Measurements from ENCODE around the gene CATSPERD. TPM values are rescaled to one million over a fixed set of nuclear protein-coding genes. Genes with fewer than 3 reads are reported as not detected.

The CATSPERD gene
- total and polyA plus RNA-seq, 9 of the 15 experiments (the other 6 are each of a cell fraction or from before 2014, with no cell fraction given) = not detected

DNA sequence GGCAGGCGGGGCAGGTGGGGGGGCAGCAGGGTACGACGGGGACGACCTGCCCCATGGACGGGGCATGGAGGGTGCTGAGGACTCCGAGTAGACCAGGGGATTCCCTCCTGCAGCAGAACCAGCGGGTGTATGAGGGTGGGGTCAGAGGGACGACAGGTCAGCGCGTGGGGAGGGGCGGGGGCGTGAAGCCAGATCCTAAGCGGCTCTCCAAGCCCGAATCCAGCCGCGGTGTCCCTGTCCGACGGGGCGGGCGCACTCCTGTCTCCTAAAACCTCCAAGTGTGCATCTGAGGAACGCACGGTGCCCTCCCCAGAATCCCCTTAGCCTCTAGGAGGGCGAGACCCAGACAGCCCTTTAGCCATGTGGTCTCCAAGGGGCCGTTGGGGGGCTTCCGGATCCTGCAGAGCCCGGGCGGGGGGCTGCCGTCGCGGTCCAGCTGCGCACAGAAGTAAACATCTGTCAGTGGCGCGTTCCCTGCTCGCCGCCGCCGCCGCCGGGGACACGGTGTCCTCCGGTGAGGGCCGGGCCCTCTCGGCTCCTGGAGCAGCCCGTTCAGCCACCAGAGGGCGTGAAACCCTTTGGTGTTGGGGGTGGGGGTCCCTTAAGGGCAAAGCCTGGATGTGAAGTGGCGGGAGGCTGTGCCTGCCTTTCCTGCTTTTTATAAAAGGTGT, 85.2 kb downstream of the CATSPERD start (continued):
- TF ChIP-seq, protein P1, sequence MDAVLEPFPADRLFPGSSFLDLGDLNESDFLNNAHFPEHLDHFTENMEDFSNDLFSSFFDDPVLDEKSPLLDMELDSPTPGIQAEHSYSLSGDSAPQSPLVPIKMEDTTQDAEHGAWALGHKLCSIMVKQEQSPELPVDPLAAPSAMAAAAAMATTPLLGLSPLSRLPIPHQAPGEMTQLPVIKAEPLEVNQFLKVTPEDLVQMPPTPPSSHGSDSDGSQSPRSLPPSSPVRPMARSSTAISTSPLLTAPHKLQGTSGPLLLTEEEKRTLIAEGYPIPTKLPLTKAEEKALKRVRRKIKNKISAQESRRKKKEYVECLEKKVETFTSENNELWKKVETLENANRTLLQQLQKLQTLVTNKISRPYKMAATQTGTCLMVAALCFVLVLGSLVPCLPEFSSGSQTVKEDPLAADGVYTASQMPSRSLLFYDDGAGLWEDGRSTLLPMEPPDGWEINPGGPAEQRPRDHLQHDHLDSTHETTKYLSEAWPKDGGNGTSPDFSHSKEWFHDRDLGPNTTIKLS (IDR thresholded peaks at IDR 0.05; ENCODE audit: borderline replicate concordance, low read depth) = peak; percentile 36; the same call in 1 of the 2 replicates
- TF ChIP-seq, protein P2, sequence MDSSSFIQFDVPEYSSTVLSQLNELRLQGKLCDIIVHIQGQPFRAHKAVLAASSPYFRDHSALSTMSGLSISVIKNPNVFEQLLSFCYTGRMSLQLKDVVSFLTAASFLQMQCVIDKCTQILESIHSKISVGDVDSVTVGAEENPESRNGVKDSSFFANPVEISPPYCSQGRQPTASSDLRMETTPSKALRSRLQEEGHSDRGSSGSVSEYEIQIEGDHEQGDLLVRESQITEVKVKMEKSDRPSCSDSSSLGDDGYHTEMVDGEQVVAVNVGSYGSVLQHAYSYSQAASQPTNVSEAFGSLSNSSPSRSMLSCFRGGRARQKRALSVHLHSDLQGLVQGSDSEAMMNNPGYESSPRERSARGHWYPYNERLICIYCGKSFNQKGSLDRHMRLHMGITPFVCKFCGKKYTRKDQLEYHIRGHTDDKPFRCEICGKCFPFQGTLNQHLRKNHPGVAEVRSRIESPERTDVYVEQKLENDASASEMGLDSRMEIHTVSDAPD (CRISPR knock-in tag; IDR thresholded peaks at IDR 0.05) = no peak
- TF ChIP-seq ZNF57 (CRISPR knock-in tag; IDR thresholded peaks at IDR 0.05) (no peak), SLC30A9 (CRISPR knock-in tag; IDR thresholded peaks at IDR 0.05) (no peak), ZNF274 (IDR thresholded peaks at IDR 0.05; ENCODE audit: borderline replicate concordance, low read depth, low read length) (no peak), SETDB1 (IDR thresholded peaks at IDR 0.05; ENCODE audit: low read length) (no peak), ZNF76 (CRISPR knock-in tag; IDR thresholded peaks at IDR 0.05; ENCODE audit: borderline replicate concordance) (no peak), ZBTB17 (CRISPR knock-in tag; IDR thresholded peaks at IDR 0.05) (no peak), KLF16 (IDR thresholded peaks at IDR 0.05) (peak; percentile 35; the same call in 1 of the 2 replicates), TGIF2 (CRISPR knock-in tag; IDR thresholded peaks at IDR 0.05) (no peak), MAFG (tag; conservative IDR thresholded peaks at IDR 0.05) (no peak), CBFA2T2 (conservative IDR thresholded peaks at IDR 0.05) (no peak), PHB (CRISPR knock-in tag; IDR thresholded peaks at IDR 0.05) (no peak), FOXA1 (IDR thresholded peaks at IDR 0.05; ENCODE audit: borderline replicate concordance) (no peak), DIDO1 (tag; IDR thresholded peaks at IDR 0.05; ENCODE audit: low read depth) (no peak), CTBP1 (IDR thresholded peaks at IDR 0.05; ENCODE audit: borderline replicate concordance) (peak; percentile 68)
- TF ChIP-seq, protein P3, sequence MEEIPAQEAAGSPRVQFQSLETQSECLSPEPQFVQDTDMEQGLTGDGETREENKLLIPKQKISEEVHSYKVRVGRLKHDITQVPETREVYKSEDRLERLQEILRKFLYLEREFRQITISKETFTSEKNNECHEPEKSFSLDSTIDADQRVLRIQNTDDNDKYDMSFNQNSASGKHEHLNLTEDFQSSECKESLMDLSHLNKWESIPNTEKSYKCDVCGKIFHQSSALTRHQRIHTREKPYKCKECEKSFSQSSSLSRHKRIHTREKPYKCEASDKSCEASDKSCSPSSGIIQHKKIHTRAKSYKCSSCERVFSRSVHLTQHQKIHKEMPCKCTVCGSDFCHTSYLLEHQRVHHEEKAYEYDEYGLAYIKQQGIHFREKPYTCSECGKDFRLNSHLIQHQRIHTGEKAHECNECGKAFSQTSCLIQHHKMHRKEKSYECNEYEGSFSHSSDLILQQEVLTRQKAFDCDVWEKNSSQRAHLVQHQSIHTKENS (CRISPR knock-in tag; IDR thresholded peaks at IDR 0.05) = no peak
- TF ChIP-seq, protein P4, sequence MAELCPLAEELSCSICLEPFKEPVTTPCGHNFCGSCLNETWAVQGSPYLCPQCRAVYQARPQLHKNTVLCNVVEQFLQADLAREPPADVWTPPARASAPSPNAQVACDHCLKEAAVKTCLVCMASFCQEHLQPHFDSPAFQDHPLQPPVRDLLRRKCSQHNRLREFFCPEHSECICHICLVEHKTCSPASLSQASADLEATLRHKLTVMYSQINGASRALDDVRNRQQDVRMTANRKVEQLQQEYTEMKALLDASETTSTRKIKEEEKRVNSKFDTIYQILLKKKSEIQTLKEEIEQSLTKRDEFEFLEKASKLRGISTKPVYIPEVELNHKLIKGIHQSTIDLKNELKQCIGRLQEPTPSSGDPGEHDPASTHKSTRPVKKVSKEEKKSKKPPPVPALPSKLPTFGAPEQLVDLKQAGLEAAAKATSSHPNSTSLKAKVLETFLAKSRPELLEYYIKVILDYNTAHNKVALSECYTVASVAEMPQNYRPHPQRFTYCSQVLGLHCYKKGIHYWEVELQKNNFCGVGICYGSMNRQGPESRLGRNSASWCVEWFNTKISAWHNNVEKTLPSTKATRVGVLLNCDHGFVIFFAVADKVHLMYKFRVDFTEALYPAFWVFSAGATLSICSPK (IDR thresholded peaks at IDR 0.05; ENCODE audit: borderline replicate concordance) = no peak

All from K562 (cell line).